Fibroblast of villous mesenchyme (primary cell): ENCODE results near the gene ASIC3. TPM values are rescaled to one million over a fixed set of nuclear protein-coding genes. Genes with fewer than 3 reads are reported as not detected.
A peak's percentile ranks its signal among the peaks of the same experiment; 100 is the strongest.
"Not testable (repeated sequence)": the region's sequence is repeated elsewhere in the genome, so short reads cannot be mapped to it uniquely, and the experiment has no call there.

Experiments used
- DNase-seq: peaks from one replicate; pipeline ENCODE4 v3.0.0-alpha.2; 2010; ENCODE audit warnings: low read depth
- H3K4me3 ChIP-seq: 2 replicates; pipeline ENCODE4 v1.5.1; 2011; ENCODE audit warnings: low read depth, mild to moderate bottlenecking, low read length
- total RNA-seq: library from RNA; depleted of rRNA; stranded (reverse); fragments of >200 nt; gene quantifications from 2 replicates; pipeline ENCODE4 v1.2.3, GENCODE V29; 2012
- TF ChIP-seq, protein P1 (sequence below): IDR thresholded peaks from 2 replicates; pipeline ENCODE4 v1.5.1; 2012; ENCODE audit warnings: low read depth, mild to moderate bottlenecking, low read length; ENCODE audit not compliant: insufficient read depth

Gene ASIC3
- total RNA-seq, 1 donor = under 0.01 TPM

DNA sequence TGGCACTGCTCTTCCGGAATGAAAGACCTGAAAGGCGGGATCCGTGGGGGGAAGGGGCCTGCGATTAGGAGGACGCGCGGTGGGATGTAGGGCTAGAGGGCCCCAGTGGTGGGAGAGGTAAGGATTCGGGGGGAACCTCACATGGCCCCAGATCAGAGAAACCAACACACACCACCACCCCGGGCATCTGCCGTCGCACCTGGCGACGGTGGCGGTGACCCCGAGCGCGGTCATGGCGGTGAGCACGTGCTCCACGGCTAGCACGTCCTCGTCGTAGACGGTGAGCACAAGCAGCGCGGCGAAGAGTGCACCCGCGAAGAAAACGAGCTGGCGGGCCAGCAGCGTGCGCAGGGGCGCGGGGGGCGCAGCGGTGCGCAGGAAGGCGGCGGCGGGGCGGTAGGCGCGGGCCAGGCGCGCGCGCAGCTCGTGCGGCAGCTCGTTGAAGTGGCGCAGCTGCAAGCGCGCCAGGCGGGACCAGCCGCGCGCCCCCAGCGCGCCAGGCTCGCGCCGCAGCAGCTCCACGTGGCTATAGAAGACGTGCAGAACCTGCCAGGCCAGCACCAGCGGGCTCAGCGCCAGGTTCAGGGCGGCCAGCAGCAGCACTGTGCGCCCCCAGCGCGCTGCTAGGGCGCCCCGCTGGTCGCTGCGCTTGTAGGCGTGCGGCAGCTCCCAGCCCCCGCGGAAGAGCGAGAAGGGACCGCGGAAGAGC is 29.8 kb upstream of the ASIC3 start:
- no peak for DNase-seq
- H3K4me3 ChIP-seq = peak overlapping the region; percentile 48
- TF ChIP-seq, protein P1, sequence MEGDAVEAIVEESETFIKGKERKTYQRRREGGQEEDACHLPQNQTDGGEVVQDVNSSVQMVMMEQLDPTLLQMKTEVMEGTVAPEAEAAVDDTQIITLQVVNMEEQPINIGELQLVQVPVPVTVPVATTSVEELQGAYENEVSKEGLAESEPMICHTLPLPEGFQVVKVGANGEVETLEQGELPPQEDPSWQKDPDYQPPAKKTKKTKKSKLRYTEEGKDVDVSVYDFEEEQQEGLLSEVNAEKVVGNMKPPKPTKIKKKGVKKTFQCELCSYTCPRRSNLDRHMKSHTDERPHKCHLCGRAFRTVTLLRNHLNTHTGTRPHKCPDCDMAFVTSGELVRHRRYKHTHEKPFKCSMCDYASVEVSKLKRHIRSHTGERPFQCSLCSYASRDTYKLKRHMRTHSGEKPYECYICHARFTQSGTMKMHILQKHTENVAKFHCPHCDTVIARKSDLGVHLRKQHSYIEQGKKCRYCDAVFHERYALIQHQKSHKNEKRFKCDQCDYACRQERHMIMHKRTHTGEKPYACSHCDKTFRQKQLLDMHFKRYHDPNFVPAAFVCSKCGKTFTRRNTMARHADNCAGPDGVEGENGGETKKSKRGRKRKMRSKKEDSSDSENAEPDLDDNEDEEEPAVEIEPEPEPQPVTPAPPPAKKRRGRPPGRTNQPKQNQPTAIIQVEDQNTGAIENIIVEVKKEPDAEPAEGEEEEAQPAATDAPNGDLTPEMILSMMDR = no peak

DNA sequence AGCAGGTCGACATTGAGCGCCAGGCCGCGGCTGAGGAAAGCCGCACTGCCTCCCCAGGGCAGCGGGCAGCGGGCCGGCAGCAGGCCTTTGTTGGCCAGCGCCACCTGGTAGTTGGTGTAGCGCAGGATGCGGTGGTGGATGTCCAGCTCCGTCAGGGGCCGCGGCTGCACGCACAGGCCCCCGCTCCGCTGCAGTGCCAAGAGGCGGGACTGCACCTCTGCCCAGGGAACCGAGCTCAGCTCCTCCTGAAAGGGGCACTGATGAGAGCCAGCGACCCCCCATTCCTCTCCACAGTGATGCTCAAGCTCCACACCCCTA is 29.2 kb upstream of the ASIC3 start:
- DNase-seq = no peak
- no peak overlapping the region for H3K4me3 ChIP-seq
- TF ChIP-seq, protein P1 = no peak

DNA sequence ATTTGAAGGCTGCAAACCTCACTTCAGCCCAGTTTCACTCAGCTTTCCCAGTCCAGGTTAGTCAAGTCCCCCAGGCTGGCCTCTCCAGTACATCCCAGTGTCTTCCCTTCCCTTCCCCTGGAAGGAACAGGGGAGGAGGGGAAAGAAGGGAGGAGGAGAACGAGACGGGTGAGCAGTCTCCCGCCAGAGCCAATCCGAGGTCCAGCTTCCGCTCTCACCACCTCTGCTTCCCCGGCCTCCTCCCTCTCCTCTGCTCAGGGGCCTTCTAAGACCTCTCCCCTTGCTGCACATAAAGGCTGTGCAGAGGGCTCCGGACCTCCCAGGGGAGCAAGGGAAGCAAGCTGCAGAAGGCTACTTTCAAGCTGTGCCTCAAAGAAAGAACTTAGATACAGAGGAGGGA is 28.1 kb upstream of the ASIC3 start:
- H3K4me3 ChIP-seq = no peak overlapping the region
- TF ChIP-seq, protein P1 = no peak
- no peak for DNase-seq

DNA sequence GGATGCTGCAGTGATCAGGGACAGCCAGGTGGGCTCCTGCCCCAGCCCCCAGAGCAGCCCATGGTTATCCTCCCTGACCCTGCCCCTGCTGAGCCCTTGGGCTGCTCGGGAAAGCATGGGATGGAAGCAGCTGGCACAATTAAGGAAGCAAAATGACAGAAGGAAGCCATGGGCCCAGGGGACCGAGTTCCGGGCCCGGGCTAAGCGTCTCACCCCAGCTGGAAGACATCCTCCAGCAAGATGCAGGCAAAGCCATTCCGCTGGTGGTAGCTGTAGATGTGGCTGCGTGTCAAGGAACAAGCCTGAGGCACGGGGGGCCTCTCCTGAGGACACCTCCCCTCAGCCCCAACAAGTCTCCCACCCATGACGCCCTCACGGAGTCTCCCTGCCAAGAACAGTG is 25.1 kb upstream of the ASIC3 start:
- no peak overlapping the region for H3K4me3 ChIP-seq
- no peak for DNase-seq

DNA sequence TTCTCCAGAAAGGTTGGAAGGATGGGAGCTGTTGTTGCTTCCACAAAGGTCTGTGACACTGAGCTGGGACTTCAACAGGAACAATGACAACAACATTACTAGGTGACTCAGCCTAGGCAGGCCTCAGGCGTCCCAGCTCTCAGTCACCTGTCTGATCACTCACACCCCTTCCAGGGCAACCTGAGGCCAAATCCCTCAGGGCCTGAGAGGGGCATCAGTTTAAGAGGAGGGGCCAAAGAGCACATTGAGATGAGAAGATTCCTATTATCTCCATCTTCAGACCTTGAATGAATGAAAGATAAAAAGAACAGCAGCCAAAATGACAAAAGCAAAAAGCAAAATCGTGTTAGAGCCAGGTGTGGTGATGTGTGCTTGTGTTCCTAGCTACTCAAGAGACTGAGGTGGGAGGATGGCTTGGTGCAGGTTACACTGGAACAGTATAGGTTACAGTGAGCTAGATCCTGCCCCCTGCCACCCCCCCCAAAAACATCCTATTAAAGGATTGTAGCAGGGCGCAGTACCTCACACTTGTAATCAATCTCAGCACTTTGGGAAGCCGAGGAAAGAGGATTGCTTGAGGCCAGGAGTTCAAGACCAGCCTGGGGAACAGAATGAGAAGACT is 23.8 kb upstream of the ASIC3 start, which contains the start of gene ATG9B:
Gene ATG9B, minus strand, starts transcription at position 60 of the 622 bp plus-strand sequence. CDS start 71 bp downstream, outside the sequence.
- DNase-seq = no peak
- TF ChIP-seq, protein P1 = no peak
- H3K4me3 ChIP-seq = no peak within 1 kb of the TSS

More for the DNA sequence above, 25.1 kb upstream of the ASIC3 start:
- TF ChIP-seq, protein P1 = no peak

DNA sequence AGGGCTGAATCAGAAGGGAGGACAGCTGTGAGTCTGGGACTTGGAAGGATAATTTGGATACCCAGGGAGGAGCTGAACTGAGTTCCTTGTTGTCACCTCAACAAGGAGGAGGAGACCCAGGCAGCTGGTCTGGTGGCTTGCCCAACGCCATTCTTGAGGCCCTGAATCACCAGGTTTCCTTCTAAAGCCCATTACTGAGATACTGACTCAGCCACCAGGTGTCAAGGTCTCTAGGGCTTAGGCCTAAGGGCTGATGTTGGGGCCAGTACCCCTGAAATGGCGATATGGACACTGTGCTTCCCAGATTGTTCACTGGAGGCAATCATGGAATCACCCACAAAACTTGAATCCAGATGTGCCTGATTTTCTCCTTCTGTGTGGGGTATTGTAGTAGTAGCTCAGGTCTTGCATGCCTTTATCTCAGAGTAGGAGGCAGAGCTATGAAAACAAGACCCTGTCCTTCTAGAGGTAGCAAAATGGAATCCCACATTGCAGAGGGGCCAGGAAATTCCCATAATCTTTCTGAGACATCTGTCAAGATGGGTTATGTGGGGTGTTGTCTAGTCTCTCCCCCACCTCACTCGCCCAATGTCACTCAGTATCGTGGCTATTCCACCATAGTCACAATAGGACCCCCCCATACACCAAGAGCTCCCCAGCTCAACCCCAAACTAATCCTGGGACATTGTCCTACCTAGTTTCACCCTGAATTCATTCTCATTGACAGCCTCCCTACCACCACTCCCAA is 22.2 kb upstream of the ASIC3 start:
- TF ChIP-seq, protein P1 = no peak
- DNase-seq = no peak
- no peak overlapping the region for H3K4me3 ChIP-seq

DNA sequence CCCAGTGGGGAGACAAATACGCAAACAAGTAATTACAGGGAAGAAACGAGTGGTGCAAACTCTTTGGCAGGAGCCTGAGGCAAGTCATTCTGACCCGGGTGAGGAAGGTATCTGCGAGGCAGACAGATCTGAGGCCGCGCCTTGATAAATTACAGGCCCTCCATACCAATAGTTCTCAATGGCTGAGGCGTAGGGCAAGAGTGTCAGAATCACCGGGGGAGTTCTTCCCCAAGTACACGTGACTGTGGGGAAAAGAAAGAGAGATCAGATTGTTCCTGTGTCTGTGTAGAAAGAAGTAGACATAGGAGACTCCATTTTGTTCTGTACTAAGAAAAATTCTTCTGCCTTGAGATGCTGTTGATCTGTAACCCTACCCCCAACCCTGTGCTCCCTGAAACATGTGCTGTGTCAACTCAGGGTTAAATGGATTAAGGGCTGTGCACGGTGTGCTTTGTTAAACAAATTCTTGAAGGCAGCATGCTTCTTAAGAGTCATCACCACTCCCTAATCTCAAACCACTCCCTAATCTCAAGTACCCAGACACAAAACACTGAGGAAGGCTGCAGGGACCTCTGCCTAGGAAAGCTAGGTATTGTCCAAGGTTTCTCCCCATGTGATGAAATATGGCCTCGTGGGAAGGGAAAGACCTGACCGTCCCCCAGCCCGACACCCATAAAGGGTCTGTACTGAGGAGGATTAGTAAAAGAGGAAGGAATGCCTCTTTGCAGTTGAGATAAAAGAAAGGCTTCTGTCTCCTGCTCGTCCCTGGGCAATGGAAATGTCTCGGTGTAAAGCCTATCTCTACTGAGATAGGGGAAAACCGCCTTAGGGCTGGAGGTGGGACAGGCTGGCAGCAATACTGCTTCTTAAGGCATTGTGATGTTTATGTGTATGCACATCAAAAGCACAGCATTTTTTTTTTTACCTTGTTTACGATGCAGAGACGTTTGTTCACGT is 21.3 kb upstream of the ASIC3 start:
- DNase-seq = peak; percentile 61
- not testable (repeated sequence) for H3K4me3 ChIP-seq

DNA sequence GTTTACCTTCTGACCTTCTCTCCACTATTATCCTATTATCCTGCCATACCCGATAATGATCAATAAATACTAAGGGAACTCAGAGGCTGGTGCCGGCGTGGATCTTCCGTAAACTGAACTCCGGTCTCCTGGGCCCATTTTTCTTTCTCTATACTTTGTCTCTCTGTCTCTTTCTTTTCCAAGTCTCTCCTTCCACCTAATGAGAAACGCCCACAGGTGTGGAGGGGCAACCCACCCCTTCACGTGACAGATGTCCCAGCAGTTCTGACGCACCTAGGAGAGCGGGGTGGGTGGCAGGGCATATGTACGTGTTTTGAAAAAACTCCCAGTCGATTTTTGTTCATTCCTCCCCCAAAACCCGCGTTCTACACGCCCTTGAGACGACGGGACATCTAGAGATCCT is 20.6 kb upstream of the ASIC3 start:
- DNase-seq = not testable (repeated sequence)
- peak overlapping the region; percentile 81 for H3K4me3 ChIP-seq
